Subcutaneous adipose tissue (tissue), 4 donors: ENCODE measurements around the gene BTN1A1. TPM values are rescaled to one million over a fixed set of nuclear protein-coding genes. Genes with fewer than 3 reads are reported as not detected.

Experiments used
- CTCF ChIP-seq: fragments of 450-650 bp; IDR thresholded peaks from one replicate; pipeline ENCODE4 v1.5.1; 2016; ENCODE audit warnings: low read depth, mild to moderate bottlenecking, control low read depth, antibody characterized with exemption, moderate library complexity
- total RNA-seq, 4 donors: library from RNA; depleted of rRNA; stranded (reverse); fragments of >200 nt; gene quantifications; one replicate each; pipeline ENCODE4 v1.1.0, GENCODE V29; 2016

BTN1A1 gene
- total RNA-seq, 4 donors from 2014 or later: not detected

- no peak for TF ChIP-seq CTCF
Measured at GRCh38 chr6:26520237-26520849, 20.2 kb downstream of the BTN1A1 start.

- TF ChIP-seq CTCF: no peak
Measured at GRCh38 chr6:26520850-26521599, 20.9 kb downstream of the BTN1A1 start.

- no peak for TF ChIP-seq CTCF
Measured at GRCh38 chr6:26521600-26522391, 21.7 kb downstream of the BTN1A1 start.

GRCh38 chr6:26524722-26525370 is 24.7 kb downstream of the BTN1A1 start:
- no peak for TF ChIP-seq CTCF

DNA sequence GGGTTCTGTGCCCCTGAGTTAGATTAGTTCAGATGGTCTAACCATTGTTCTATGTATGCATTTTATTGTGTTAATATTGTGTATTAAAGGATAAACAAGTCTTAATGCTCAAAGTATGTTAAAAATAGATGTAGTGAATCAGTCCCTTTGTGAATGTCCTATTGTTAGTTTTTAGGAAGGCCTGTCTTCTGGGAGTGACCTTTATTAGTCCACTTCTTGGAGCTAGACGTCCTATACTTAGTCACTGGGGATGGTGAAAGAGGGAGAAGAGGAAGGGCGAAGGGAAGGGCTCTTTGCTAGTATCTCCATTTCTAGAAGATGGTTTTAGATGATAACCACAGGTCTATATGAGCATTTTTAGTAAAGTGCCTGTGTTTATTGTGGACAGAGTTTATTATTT is 25.7 kb downstream of the BTN1A1 start:
- TF ChIP-seq CTCF: no peak

DNA sequence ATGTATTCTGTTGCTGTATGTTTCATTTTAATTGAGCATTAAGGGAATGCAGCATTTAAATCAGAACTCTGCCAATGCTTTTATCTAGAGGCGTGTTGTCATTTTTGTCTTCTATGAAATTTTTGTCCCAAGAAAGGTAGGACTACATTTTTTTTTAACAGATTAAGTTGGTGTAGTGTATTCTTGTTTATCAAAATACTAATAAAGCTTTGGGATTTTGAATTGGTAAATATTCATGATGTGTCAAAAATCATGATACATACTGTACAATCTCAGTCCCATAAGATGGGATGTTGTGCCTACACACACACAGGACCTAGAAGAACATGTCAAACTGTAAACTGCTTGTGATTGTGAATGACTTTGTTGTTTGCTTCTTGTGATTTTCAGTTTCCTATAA is 26.8 kb downstream of the BTN1A1 start:
- no peak for TF ChIP-seq CTCF

- TF ChIP-seq CTCF: no peak
Measured at GRCh38 chr6:26530203-26530602, 30.1 kb downstream of the BTN1A1 start.
